Activated CD4-positive, alpha-beta T cell treated with anti-CD3 and anti-CD28 coated beads for 36 hours (primary cell): ENCODE data around the gene WFIKKN2. TPM values are rescaled to one million over a fixed set of nuclear protein-coding genes. Genes with fewer than 3 reads are reported as not detected.

Experiments used
- ATAC-seq: fragments of 200-7000 bp; cut with Tn5 transposase; one replicate; pipeline ENCODE4 v1.10.0; 2021; ENCODE audit warnings: mild to moderate bottlenecking, moderate library complexity
- CTCF ChIA-PET: fragments of 350-600 bp; sonication (Branson Sonifier 250); formaldehyde crosslinking; loops from one replicate; lab custom pipeline; 2021; ENCODE audit warnings: antibody characterized with exemption; lab: Charles Lee
- POLR2A ChIA-PET: fragments of 350-600 bp; sonication (Branson Sonifier 250); formaldehyde crosslinking; loops from one replicate; lab custom pipeline; 2021; ENCODE audit warnings: antibody characterized with exemption, inconsistent platforms; lab: Charles Lee
- DNase-seq: peaks from one replicate; pipeline ENCODE4 v3.0.0-alpha.2; 2020
- H3K27ac Mint-ChIP-seq: one replicate; pipeline ENCODE4 v1.8.0; 2021; ENCODE audit warnings: mixed read lengths
- H3K27me3 Mint-ChIP-seq: one replicate; pipeline ENCODE4 v1.8.0; 2021; ENCODE audit warnings: mixed read lengths
- H3K36me3 Mint-ChIP-seq: one replicate; pipeline ENCODE4 v1.8.0; 2021; ENCODE audit warnings: low read depth, mixed read lengths
- H3K4me1 Mint-ChIP-seq: one replicate; pipeline ENCODE4 v1.8.0; 2021; ENCODE audit warnings: mixed read lengths
- H3K4me3 Mint-ChIP-seq: one replicate; pipeline ENCODE4 v1.8.0; 2021; ENCODE audit warnings: mild to moderate bottlenecking, moderate library complexity, mixed read lengths
- H3K9me3 Mint-ChIP-seq: one replicate; pipeline ENCODE4 v1.8.0; 2021; ENCODE audit warnings: low read depth, mixed read lengths
- intact Hi-C, 2 experiments: fragments of 100-400 bp; cut with DNase I in 1 of 2; cut with micrococcal nuclease in 1 of 2; formaldehyde crosslinking; loops; one replicate each; pipeline versions ENCODE4 v1.14.2 to v1.15.1; 2022 to 2024; cut with DNase I, micrococcal nuclease
- total RNA-seq, 2 experiments: library from RNA; stranded (reverse); gene quantifications; one replicate each; pipeline ENCODE4 v1.2.3, GENCODE V29; 2021

Gene WFIKKN2
- total RNA-seq, 2 experiments from 2014 or later: not detected

DNA sequence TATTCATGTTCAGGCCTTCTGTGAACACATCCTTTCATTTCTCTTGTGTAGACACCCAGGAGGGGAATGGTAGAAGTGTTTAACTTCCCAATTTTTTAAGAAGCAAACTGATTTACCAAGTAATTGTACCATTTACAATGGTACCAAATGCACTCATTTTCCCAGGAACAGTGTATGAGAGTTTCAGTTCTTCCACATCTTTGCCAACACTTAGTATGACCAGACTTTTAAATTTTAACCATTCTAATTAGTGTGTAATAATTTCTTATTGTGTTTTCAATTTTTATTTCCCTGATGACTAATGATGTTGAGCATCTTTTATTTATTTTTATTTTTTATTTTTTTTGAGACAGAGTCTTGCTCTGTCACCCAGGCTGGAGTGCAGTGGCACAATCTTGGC is 10.2 kb upstream of the WFIKKN2 start:
- H3K27me3 Mint-ChIP-seq: peaks cover 4% of the 10 kb centered on the region
- no peak for ATAC-seq
- no peak overlapping the region for H3K27ac Mint-ChIP-seq
- ChIA-PET POLR2A (no interaction called here), CTCF (interaction anchor here (0.6 kb wide), 1 partner anchor 135 kb away, joined by 4 read pairs; no protein-coding TSS in a partner anchor)
- peaks cover 5% of the 10 kb centered on the region for H3K9me3 Mint-ChIP-seq
- no peak for DNase-seq
- intact Hi-C loops: no loop called here
- peaks cover 2% of the 10 kb centered on the region for H3K4me1 Mint-ChIP-seq
- no peak overlapping the region for H3K4me3 Mint-ChIP-seq
- no peaks in the 10 kb centered on the region for H3K36me3 Mint-ChIP-seq

DNA sequence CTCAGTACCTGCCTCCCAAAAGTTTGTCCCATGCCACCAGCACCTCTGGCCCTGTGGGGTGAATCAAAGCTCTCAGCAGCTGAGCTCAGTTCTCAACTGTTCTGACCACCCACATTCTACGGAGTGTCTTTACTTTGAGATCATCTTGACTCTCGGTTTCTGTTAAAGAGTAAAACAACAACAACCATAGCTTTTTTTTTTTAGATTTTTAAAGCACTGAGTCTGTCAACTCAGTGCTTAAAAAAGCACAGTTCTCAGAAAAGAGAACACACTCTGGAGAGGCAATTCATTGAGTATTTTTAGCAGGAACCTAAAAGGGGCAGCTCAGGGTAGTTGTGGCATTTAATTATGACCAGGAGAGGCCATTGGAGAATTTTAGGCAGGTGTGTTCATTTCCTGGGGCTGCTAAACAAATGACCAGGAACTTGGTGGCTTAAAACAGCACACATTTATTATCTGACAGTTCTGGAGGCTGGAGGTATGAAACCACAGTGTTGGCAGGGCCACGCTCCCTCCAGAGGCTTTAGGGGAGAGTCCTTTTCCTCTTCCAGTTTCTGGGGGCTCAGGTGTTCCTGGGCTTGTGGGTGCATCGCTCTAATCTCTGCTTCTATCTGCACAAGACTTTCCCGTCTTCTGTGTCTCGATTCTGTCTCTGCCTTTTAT is 6.7 kb upstream of the WFIKKN2 start:
- Mint-ChIP-seq H3K27me3 (peaks cover 3% of the 10 kb centered on the region), H3K27ac (no peak overlapping the region), H3K4me1 (peaks cover 2% of the 10 kb centered on the region), H3K4me3 (no peak overlapping the region), H3K9me3 (peaks cover 3% of the 10 kb centered on the region), H3K36me3 (no peaks in the 10 kb centered on the region)
- ChIA-PET POLR2A (interaction anchor here (0.6 to 0.7 kb wide), 3 partner anchors 38 to 126 kb away, joined by 3 to 4 read pairs (median 3); partner anchors contain the start of gene TOB1), CTCF (interaction anchor here (0.6 to 1.8 kb wide), 3 partner anchors 23 to 180 kb away, joined by 3 to 6 read pairs (median 3); no protein-coding TSS in a partner anchor)
- intact Hi-C loops: no loop called here
- DNase-seq (no peak), ATAC-seq (peak; percentile 55)

DNA sequence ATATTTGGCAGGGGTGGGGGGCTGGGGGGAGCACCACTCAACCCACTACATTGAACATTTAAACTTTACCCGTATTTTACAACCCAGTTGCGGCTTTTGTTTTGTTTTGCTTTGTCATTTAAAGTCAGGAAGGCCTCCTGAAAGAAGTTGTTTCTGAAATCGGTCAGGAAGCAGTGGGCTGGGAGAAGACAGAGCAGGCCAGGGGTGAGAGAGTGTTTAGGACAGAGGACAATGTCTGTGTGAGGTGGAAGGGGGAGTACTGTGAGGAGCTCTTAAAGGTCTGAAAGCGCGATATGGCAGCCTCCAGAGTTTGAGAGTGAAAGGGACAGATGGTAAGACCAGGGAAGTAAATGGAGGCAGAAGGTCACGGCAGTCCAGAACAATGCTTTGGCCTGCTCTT is 6.1 kb upstream of the WFIKKN2 start:
- DNase-seq: no peak
- CTCF ChIA-PET: interaction anchor here (0.9 to 1.8 kb wide), 3 partner anchors 9 to 128 kb away, joined by 3 to 6 read pairs (median 5); no protein-coding TSS in a partner anchor
- H3K27me3 Mint-ChIP-seq: no peaks in the 10 kb centered on the region
- POLR2A ChIA-PET: no interaction called here
- no peak overlapping the region for H3K4me3 Mint-ChIP-seq
- no peaks in the 10 kb centered on the region for H3K36me3 Mint-ChIP-seq
- peaks cover 2% of the 10 kb centered on the region for H3K4me1 Mint-ChIP-seq
- H3K27ac Mint-ChIP-seq: no peak overlapping the region
- intact Hi-C loops: no loop called here
- H3K9me3 Mint-ChIP-seq: no peaks in the 10 kb centered on the region
- ATAC-seq: no peak

DNA sequence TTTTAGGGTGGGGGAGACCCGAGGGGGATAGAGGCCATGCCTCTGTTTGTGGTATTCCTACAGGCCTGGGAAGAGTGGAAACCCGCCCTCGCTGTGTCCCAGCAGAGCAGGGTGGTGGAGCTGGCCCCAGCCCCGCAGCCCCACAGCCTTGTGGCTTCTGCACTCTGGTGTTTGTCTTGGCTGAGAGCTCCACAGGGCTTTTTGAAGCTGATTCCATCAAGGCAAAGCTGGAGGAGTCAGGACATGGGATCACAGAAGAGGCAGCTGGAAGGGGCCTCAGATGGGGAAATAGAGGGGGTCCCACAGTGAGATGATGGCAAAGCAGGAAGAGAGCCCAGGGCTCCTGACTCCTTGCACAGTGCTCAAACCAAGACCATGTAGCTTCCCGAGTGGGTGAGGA is 5.0 kb upstream of the WFIKKN2 start:
- Mint-ChIP-seq H3K36me3 (no peaks in the 10 kb centered on the region), H3K4me1 (peaks cover 2% of the 10 kb centered on the region), H3K27me3 (peaks cover 5% of the 10 kb centered on the region), H3K27ac (no peak overlapping the region), H3K9me3 (no peaks in the 10 kb centered on the region), H3K4me3 (no peak overlapping the region)
- DNase-seq: no peak
- ChIA-PET CTCF (interaction anchor here (1.0 to 1.1 kb wide), 2 partner anchors 10 to 14 kb away, joined by 5 to 6 read pairs; no protein-coding TSS in a partner anchor), POLR2A (no interaction called here)
- intact Hi-C loops: no loop called here
- ATAC-seq: no peak

DNA sequence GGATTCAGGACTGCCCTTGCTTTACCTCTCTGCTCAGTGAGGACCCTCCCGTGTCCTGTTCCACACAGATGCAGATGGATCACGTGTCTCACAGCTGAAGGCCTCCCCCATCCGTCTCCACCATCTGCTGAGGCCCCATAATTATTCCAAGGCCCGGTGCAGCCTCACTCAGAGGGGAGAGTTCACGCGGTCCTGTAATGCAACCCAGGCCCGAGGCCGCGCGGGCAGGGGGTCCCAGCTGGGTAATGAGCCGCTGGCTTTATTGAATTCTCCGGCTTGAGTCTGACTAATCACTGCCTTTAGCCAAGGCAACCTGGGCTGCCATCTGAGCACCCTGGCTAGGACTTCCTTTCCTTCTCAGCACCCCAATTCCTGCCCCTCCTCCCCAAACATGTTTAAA is 4.4 kb upstream of the WFIKKN2 start:
- Mint-ChIP-seq H3K9me3 (no peaks in the 10 kb centered on the region), H3K27me3 (peaks cover 5% of the 10 kb centered on the region), H3K4me1 (peaks cover 2% of the 10 kb centered on the region), H3K36me3 (no peaks in the 10 kb centered on the region), H3K27ac (no peak overlapping the region), H3K4me3 (no peak overlapping the region)
- no peak for DNase-seq
- ATAC-seq: no peak
- intact Hi-C loops: no loop called here
- ChIA-PET CTCF (interaction anchor here (0.6 to 1.1 kb wide), 3 partner anchors 9 to 16 kb away, joined by 3 to 6 read pairs (median 5); no protein-coding TSS in a partner anchor), POLR2A (no interaction called here)

DNA sequence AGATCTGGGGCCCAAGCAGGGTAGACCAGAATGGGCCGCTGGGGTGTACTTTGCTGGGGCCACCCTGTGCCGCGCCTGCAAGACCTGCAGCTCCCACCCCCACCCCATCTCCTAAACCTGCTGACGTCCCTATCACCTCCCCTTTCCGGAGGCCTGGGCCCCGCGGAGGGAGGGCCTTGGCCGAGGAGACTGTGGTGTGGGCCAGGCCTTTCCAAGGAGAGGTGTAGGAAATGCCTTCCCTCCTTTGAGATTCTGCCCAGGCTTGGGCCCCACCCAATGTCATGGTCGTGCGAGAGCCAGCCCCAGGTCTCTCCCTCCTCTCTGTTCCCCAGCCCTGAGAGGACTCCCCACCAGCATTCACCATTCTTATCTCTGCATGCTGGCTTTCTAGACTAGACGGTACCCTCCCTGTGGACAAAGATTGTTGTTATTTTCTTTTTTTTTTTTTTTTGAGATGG is 3.9 kb upstream of the WFIKKN2 start:
- ChIA-PET CTCF (interaction anchor here (0.6 to 0.7 kb wide), 2 partner anchors 16 to 349 kb away, joined by 3 read pairs; no protein-coding TSS in a partner anchor), POLR2A (no interaction called here)
- H3K27ac Mint-ChIP-seq: no peak overlapping the region
- intact Hi-C loops: no loop called here
- no peaks in the 10 kb centered on the region for H3K36me3 Mint-ChIP-seq
- ATAC-seq (no peak), DNase-seq (no peak)
- H3K4me1 Mint-ChIP-seq: peaks cover 2% of the 10 kb centered on the region
- H3K9me3 Mint-ChIP-seq: no peaks in the 10 kb centered on the region
- H3K27me3 Mint-ChIP-seq: peaks cover 8% of the 10 kb centered on the region
- H3K4me3 Mint-ChIP-seq: no peak overlapping the region

DNA sequence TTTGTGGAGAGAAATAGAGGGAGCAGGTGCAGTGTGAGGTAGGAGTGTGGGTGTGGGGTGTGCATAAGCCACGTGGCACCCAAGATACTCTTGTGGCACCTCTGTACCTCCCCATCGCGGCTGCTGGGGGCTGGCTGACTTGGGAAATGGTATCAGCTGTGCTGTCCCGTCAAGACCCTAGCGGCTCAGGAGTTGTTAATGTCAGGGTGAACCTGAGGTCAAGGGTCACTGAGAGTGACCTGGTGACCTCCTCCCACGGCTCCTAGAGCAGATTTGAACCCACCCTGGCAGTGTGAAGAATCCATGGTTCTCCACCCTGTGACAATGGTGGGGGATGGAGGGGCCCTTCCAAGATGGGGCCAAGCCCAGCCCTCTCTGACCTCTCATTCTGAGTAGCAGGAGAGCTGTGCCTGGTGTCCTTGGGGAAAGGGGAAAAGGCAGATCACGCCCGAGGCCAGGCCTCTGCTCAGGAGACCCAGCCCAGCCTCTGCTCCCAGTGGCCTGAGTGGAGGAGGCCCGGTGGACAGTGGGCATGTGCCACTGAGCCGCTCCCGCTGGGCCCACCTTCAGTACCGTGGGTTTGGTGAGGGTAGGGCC is 3.0 kb upstream of the WFIKKN2 start:
- ChIA-PET POLR2A (no interaction called here), CTCF (interaction anchor here (0.7 kb wide), 1 partner anchor 350 kb away, joined by 3 read pairs; no protein-coding TSS in a partner anchor)
- Mint-ChIP-seq H3K4me3 (no peak overlapping the region), H3K4me1 (peaks cover 2% of the 10 kb centered on the region), H3K36me3 (no peaks in the 10 kb centered on the region), H3K27me3 (peaks cover 8% of the 10 kb centered on the region), H3K9me3 (no peaks in the 10 kb centered on the region), H3K27ac (no peak overlapping the region)
- no peak for ATAC-seq
- no peak for DNase-seq
- intact Hi-C loops: no loop called here

DNA sequence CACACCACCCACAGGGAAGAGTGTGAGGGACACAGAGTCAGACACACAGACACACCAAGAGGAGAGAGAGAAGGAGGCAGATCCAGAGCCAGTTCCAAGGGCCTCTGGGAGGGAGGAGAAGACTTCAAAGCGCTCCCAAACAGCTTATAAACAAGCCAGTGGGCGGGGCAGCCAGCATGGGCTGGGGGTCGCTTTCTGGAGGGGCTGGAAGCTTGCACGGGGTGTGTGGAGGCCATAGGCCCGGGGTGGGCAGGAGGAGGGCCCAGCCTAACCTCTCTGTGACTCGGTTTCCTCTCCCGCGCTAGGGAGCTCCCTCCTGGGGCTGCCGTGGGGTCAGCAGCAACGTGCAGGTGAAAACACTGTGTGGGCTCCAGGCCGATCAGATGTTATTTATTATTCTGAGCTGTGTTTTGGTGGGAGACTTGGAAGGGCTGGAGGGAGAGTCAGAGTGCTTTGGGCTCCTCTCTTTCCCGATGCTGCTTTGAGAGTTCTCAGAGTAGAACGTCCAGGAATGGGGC is 2.5 kb upstream of the WFIKKN2 start:
- H3K4me3 Mint-ChIP-seq: no peak overlapping the region
- DNase-seq (no peak), ATAC-seq (no peak)
- peaks cover 2% of the 10 kb centered on the region for H3K4me1 Mint-ChIP-seq
- no peak overlapping the region for H3K27ac Mint-ChIP-seq
- CTCF ChIA-PET: interaction anchor here (0.6 kb wide), 1 partner anchor 194 kb away, joined by 3 read pairs; no protein-coding TSS in a partner anchor
- intact Hi-C loops: no loop called here
- H3K36me3 Mint-ChIP-seq: no peaks in the 10 kb centered on the region
- POLR2A ChIA-PET: no interaction called here
- no peaks in the 10 kb centered on the region for H3K9me3 Mint-ChIP-seq
- H3K27me3 Mint-ChIP-seq: peaks cover 8% of the 10 kb centered on the region

DNA sequence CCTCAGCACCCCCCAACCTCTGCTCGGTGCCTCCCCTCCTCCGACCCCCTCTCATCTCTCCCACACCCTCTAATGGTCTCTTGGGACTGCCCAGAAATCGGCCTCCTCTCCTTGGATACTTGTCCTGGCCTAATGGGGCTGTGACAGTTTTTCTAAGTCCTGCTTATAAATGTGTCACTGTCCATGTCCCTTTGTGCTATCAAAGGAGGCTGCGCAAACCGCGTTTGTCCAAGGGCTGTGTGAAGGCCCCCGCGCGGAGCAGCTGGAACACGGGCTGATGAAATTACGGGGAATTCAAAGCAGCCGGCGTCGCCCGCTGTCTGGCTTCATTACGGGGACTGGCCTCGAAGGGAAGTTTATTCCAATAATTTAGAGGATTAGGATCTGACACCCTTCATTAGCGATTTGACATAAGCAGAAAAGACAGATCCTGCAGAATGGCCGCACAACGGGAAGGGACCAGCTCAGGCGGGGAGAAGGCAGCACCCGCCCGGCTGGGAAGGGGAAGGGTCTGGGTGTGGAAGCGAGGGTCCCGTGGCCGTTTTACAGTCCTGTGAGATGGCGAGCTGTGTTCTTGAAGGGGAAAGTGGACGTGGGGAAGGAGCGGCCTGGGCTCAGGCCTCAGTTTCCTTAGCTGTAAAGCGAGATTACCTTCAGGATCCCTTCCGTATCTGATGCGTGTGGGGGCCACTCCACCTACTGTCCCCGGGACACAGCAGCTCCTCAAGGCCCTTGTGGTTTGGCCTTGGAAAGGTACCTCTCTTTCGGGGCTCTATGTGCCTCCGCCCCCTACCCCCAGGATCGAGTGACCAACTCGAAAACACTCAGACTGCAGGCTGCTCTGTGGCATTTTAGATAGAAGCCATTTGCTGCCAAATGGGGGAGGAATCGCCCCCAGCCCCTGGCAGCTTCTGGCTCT is 1.6 kb upstream of the WFIKKN2 start:
- peaks cover 8% of the 10 kb centered on the region for H3K27me3 Mint-ChIP-seq
- ChIA-PET CTCF (interaction anchor here (0.8 to 1.1 kb wide), 2 partner anchors 51 to 76 kb away, joined by 4 read pairs; no protein-coding TSS in a partner anchor), POLR2A (interaction anchor here (0.6 kb wide), 1 partner anchor 191 kb away, joined by 3 read pairs; no protein-coding TSS in a partner anchor)
- no peaks in the 10 kb centered on the region for H3K9me3 Mint-ChIP-seq
- intact Hi-C loops: no loop called here
- DNase-seq (no peak), ATAC-seq (no peak)
- no peaks in the 10 kb centered on the region for H3K36me3 Mint-ChIP-seq
- no peak overlapping the region for H3K4me3 Mint-ChIP-seq
- peaks cover 2% of the 10 kb centered on the region for H3K4me1 Mint-ChIP-seq
- H3K27ac Mint-ChIP-seq: no peak overlapping the region

DNA sequence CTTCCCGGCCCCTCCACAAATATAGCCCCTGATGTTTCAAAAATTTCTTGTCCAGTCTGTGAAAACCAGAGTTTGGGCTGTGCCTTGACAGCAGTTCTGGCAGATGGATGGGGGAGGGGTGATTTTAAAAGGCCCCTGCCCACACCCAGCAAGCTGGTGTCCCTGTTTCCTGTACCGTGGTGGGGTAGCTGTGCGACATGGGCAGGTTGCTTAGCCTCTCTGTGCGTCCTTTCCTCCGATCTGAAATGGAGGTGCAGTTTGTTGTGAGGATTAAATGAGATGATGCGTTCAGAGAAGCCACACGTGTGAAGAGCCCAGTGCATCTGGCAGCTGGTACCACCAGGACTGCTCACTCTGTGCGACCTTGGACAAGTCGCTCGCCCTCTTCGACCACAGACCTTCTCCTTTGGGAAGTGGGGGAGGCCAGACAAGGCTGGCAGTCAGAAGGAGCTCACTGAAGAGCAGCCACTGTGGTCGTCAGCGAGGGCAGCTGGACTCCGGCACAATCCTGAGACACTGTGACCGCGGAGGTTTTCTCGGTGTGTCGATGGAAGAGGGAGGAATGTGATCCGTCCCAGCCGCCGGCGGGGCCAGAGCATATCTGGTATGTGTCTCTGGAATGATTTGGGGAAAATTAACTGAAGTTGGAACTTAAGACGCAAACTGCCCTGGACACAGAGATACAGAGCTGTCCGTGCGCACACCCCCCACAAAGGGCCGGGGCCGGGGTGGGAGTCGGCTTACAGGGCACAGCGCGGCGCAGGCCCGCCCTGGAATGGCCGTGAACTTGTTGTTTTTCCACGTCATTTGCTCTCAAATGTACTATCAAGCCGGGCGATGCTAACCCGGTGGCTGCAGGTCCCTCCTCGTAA is 721 bp upstream of the WFIKKN2 start:
- ChIA-PET CTCF (interaction anchor here (0.8 to 1.1 kb wide), 2 partner anchors 51 to 75 kb away, joined by 4 read pairs; no protein-coding TSS in a partner anchor), POLR2A (interaction anchor here (0.6 kb wide), 1 partner anchor 190 kb away, joined by 3 read pairs; no protein-coding TSS in a partner anchor)
- DNase-seq (no peak), ATAC-seq (no peak)
- no peak overlapping the region for H3K27ac Mint-ChIP-seq
- no peaks in the 10 kb centered on the region for H3K4me1 Mint-ChIP-seq
- intact Hi-C loops: no loop called here
- no peaks in the 10 kb centered on the region for H3K9me3 Mint-ChIP-seq
- H3K4me3 Mint-ChIP-seq: no peak overlapping the region
- peaks cover 8% of the 10 kb centered on the region for H3K27me3 Mint-ChIP-seq
- H3K36me3 Mint-ChIP-seq: no peaks in the 10 kb centered on the region
